GM18526 (cell line): Measurements from ENCODE around the gene ZYG11A.

Experiments used
- POLR2A ChIP-seq: IDR thresholded peaks from 3 replicates; pipeline ENCODE4 v1.6.1; 2011; ENCODE audit not compliant: insufficient read length; ENCODE audit errors: extremely low read depth

The ZYG11A gene

DNA sequence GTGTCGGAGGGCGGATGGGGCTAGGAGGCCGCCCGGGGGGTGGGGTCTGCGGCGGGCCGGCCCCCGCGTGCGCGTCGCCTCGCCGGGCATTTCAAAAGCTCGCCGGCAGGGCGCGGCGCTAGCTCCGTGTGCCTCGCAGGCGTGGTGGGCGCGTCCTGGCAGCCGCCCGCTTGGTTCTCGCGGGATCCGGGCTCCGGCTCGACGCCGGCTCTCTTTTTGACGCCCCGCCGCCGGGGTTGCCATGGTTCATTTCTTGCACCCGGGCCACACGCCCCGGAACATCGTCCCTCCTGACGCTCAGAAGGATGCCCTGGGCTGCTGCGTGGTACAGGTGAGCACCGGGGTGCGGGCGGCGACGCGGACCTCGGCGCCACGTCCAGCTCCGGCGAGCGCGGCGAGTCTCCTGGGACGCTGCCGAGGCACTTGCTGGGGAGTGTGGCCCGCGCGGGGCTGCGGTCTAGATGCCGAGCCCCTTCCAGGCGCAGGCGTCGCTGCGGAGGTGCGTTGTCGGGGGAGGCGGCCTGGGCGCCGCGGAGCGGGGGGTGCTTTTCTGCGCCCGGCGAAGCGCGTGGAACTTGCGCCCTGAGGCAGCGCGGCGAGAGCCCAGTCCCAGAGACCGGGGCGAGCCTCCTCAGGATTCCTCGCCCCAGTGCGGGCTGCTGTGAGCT lies at the start of gene ZYG11A:
Gene ZYG11A (plus strand): TSS at position 118 of the 668 bp plus-strand sequence. CDS start 124 bp downstream, at position 242.
- TF ChIP-seq POLR2A, result no peak

DNA sequence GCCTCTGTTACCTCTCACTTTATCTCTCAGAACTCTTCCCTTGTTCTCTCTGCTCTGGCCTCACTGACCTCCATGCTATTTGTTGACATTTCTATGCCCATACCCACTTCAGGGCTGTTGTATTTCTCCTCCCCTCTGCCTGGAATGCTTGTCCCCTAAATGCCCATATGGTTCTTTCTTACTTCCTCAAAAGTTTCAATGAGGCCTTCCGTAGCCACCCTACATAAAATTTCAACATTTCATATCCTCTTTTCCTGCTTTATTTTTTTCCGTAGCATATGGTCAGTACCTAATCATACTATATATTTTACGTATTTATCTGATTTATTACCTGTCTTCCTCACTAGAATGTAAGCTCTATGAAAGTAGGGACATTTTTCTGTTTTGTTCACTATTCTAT lies 47.1 kb upstream of the ZYG11A start:
- no peak for TF ChIP-seq POLR2A

DNA sequence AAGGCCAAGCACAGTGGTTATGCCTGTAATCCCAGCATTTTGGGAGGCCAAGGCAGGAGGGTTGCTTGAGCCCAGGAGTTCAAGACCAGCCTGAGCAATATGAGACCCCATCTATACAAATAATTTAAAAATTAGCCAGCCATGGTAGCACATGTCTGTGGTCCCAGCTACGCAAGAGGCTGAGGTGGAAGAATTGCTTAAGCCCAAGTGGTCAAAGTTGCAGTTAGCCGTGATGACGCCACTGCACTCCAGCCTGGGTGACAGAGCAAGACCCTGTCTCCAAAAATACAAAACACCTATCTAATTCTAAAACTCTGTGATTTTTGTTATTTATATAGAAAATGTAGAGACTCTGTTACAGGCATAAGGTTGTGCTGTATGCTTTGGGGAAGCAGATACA lies 44.2 kb upstream of the ZYG11A start:
- TF ChIP-seq POLR2A, result no peak

DNA sequence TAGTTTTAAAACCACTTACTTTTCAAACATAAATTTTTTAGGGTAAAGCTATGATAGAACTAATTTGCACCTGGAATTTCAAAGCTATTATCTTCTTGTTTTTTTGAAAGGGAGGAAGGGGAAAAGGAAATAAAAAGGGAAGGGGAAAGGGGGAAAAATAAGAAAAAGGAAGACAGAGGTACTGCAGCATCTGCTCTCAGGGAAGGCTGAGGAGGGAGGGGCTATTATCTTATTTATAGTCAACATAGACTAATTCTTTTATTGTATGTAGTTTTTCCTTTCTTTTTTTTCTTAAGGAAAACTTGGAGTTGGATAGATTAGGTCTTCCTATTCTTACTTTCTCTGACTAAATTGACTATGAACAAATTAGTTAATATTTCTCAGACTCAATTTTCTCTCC lies 41.5 kb upstream of the ZYG11A start:
- no peak for TF ChIP-seq POLR2A

DNA sequence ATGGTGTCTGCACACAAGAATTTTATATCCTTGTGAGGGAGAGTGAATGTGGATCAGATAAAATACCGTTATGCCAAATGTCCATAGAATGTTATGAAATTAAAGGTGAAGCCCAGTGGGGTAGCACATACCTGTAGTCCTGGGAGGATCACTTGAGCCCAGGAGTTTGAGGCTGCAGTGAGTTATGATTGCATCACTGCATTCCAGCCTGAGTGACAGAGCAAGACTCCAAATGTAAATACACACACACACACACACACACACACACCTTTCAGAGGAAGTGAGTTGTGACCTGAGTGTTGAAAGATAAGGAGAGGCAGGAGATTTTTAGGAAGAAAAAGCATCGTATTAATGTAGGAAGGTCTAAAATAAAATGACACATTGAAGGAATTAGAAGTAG lies 28.1 kb upstream of the ZYG11A start:
- no peak for TF ChIP-seq POLR2A

DNA sequence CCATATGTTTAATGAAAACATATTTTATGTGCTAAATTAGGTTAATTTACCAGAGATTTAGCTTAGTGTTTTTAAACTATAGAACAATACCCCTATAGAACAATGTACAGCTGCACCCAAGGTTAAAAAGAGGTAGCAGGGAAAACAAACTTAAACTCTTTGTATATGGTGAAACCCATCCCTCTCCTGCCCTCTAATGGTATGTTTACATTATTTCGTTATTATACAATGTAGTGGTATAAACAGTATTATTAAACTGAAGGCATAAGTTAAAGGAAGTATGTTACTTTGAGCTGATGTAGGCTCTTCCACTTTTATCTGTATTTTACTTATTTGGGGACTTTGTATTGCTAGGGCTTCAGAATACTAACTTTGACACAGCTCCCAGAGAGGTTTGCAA lies 16.7 kb upstream of the ZYG11A start:
- TF ChIP-seq POLR2A, result no peak

DNA sequence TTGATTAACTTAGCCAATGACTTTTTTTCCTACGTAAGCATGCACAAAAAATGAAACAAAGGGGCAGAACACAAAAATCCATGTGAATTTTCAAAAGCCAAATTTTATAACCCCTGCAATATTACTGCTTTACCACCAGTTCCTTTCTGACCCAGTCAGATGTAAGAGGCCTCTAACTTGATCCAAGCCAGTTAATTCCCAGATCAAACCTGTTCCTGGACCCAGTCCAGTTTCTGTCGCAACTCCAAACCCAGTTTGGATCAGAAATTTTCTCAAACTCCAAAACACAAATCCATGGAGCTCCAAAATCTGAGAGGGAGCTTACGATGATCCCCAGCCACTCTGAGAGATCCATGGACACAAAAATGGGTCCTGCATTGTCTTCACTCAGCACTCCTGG lies 7.8 kb upstream of the ZYG11A start:
- TF ChIP-seq POLR2A, result no peak

DNA sequence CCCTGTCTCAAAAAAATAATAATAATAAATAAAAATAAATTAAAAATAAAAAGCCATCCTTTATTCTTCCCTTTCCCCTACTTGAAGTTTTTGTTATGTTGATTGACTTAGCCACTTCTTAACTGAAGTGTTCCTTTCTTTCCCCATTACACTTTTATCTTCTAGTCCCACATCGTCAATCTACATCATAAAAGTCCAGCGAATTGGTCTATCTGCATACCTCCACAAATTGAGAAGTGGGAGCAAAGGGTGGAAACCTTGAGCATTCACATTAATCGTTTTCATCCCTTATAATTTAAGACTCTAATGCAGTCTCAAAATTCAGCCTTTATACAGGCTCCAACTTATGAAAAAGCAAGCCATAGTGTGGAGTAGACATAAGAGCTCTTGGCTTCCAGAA lies 6.5 kb upstream of the ZYG11A start:
- TF ChIP-seq POLR2A, result no peak

DNA sequence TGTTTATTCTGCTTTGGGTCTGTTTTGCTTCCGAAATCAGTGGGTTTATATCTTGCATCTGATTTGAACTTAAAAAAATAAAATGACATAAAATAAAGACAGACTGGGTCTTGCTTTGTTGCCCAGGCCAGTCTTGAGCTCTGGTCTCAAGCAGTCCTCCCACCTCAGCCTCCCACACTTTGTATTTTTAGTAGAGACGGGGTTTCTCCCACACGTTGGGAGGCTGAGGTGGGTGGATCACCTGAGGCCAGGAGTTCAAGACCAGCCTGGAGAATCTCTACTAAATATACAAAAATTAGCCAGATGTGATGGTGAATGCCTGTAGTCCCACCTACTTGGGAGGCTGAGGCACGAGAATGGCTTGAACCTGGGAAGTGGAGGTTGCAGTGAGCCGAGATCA lies 5.9 kb downstream of the ZYG11A start:
- no peak for TF ChIP-seq POLR2A

DNA sequence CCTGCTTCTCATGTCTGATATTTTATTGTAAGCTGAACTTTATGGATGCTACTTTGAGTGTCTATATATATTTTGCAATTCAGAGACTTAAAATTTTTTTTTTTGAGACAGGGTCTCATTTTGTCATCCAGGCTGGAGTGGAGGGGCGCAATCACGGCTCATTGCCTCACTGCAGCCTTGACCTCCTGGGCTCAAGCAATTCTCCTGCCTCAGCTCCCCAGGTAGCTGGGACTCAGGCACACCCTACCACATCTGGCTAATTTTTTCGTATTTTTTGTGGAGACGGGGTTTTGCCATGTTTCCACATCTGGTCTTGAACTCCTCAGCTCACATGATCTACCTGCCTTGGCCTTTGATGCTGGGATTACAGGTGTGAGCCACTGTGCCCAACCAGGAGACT lies 8.4 kb downstream of the ZYG11A start:
- no peak for TF ChIP-seq POLR2A

DNA sequence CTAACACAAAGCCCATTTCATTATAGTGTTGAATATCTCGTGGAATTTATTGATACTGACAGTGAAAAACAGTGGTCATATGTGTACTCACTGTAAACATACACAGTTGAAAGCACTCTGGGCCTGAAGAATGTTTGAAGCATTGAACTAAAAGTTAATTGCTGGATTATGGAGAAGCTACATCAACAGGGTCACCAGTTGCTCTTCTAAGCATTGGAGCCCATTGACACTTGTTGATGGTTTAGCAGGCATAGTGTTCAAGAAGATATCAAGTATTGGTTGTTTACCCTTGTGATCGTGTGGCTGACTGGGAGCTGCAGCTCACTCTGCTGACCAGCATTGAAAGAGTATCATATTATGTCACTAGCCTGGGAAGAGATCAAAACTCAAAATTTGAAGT lies 10.3 kb downstream of the ZYG11A start:
- TF ChIP-seq POLR2A, result no peak

DNA sequence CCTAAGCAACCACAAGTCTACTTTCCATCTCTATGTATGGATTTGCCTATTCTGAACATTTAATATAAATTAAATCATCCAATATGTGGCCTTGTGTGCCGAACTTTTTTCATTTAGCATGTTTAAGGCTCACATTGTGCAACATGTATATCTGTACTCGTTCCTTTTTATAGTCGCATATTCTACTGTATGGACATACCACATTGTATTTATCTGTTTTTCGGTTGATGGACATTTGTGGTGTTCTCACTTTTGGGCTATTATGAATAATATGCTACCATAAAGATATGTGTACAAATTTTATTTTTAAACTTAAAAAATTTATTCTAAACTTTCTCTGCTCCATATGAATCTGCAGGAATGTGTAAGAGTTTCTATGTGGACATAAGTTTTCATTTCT lies 13.0 kb downstream of the ZYG11A start:
- TF ChIP-seq POLR2A, result no peak

DNA sequence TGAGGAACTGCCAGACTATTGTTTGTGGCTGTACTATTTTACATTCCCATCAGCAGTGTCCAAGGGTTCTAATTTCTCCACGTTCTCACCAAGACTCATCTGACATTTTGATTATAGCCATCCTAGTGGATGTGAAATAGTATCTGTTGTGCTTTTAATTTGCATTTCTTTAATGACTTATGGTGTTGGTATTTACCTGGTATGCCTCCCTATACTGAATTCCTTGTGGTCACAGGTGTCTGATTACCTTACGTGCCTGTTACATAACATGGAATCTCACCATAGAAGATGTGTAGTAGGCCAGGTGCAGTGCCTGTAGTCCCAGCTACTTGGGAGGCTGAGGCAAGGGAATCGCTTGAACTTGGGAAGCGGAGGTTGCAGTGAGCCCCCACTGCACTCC lies 13.5 kb downstream of the ZYG11A start:
- TF ChIP-seq POLR2A, result no peak

DNA sequence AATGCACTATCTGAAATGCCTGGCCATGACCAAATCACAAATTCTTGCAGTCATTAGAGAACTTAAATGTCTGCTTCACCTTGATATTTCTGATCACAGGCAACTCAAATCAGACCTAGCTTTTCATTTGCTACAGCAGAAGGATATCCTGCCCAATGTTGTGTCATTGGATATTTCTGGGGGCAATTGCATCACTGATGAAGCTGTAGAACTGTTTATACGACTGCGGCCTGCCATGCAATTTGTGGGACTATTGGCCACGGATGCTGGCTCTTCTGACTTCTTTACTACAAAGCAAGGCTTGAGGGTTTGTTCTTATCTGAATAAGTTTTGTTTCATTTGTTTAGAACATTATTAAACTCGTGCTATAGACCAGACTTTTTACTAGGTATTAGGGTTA lies 14.9 kb downstream of the ZYG11A start:
- TF ChIP-seq POLR2A, result no peak

DNA sequence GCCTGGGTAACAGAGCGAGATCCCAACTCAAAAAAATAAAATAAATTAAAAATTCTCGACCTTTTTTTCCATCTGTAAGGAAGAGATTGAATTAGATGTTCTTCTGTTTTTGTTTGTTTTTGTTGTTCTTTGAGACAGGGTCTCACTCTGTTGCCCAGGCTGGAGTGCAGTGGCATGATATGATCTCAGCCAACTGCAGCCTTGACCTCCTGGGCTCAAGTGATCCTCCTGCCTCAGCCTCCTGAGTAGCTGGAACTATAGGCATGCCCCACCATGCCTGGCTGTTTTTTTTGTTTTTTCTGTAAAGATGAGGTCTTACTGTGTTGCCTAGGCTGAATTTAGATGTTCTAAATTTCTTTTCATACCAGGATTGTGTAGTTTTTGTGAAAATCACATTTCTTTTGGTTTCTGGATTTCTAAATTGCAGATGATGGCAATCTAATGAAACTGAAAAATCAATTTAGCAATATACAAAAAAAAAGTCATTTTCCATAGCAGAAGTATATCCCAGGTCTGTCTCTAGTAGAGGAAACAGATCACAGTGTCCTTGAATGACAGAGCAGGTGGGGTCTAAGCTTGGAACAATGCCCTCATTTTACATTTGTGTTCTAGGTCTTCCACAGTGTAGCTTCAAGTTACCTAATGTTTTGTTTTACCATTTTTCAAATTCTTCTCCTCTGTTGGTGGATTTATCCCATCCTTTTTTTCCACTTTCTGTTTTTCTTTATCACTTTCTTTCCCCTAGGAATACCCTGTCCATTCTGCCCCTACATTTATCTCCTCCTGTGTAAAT lies 20.3 kb downstream of the ZYG11A start:
- no peak for TF ChIP-seq POLR2A

DNA sequence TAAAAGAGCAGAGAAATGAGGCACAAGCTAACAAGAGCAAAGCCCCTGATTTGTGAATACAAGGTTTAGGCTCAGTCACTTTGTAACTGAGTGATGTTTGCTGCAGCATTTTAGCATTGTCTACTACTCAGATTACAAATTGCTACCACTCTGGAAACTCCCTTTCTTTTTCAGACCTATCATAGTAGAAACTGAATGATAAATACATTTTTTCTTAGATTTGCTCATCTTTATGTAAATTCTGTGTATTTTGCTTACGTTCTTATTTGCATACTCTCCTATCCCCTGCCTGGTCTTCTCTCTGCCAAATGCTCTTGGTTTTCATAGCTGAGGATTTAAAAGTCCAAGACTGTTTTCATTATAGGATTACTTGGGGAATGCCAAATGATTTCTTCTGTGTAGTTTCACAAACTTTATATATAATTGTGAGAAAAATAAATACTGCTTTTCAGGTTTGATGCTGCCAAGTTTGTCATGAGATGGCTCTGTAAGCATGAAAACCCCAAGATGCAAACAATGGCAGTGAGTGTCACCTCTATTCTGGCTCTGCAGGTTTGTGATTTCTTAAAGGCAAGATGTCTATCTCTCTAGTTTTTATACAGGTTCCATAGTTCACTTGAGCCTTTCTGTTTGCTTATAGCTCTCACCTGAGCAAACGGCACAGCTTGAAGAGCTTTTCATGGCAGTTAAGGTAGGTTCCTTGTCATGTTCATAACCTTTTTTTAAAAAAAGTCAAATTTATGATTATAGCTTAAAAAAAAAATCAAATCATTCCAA lies 24.7 kb downstream of the ZYG11A start:
- no peak for TF ChIP-seq POLR2A
